Measurements from ENCODE around the gene MYCBPAP.

DNA sequence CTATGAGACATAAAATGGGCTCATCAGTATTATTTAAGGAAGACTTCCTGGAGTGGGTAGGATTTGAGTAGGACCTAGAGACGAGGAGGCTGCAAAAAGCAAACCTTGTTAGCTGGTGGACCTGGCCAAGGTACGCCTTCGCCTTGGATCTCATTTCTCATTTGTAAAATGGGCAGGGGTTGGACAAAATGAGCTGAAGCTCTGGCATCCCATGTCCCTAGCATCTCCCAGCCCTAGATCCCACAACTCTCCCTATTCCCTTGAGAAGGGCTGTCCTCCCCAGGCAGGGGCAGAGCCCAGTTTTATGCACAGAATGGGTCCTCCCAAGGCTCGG, 38.4 kb downstream of the MYCBPAP start:
- TF ChIP-seq CTCF (IDR thresholded peaks at IDR 0.05) (no peak), POLR2A (IDR thresholded peaks at IDR 0.05) (no peak)

Measured in thyroid gland (tissue), 4 donors.